ENCODE data around the gene WBP2NL. TPM values are rescaled to one million over a fixed set of nuclear protein-coding genes. Genes with fewer than 3 reads are reported as not detected.

Gene WBP2NL
- total RNA-seq, 1 donor = 0.72 TPM

DNA sequence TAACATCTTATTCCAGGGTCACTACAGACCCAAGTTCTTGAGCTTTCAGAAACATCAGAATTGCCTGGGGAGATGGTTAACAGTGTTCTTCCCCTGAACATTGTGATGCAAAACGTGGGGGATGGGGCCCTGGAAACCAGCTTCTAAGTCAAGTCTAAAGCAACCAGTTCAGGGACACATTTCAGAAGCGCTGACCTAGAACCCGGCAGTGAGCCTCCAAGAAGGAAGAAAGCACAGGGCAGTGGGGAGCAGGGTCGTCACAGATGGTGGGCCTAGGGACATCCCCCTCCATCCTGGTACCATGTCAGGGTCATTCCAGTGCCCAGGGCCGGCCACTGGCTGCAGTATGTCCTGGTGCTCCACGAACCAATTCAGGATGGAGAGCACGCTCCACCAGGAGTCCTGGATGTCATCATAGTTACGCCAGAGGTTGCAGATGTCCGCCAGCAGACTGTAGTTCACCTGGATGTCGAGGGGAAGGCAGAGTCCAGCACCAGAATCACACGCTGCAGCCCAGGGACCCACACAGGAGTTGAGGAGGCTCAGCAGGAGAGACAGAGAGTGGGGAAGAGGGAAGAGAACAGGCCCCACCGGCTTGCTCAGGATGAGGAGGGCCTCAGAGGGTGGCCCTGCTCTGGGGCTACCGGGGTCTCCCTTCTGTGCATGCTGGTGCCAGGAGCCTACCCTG is 67.0 kb downstream of the WBP2NL start:
- TF ChIP-seq, protein P1, sequence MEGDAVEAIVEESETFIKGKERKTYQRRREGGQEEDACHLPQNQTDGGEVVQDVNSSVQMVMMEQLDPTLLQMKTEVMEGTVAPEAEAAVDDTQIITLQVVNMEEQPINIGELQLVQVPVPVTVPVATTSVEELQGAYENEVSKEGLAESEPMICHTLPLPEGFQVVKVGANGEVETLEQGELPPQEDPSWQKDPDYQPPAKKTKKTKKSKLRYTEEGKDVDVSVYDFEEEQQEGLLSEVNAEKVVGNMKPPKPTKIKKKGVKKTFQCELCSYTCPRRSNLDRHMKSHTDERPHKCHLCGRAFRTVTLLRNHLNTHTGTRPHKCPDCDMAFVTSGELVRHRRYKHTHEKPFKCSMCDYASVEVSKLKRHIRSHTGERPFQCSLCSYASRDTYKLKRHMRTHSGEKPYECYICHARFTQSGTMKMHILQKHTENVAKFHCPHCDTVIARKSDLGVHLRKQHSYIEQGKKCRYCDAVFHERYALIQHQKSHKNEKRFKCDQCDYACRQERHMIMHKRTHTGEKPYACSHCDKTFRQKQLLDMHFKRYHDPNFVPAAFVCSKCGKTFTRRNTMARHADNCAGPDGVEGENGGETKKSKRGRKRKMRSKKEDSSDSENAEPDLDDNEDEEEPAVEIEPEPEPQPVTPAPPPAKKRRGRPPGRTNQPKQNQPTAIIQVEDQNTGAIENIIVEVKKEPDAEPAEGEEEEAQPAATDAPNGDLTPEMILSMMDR (IDR thresholded peaks at IDR 0.05; ENCODE audit: extremely low read depth, low read depth, low read length) = no peak
- Histone ChIP-seq H3K4me1 (ENCODE audit: insufficient read depth, low read length) (peaks cover 8% of the 10 kb centered on the region), H3K4me3 (ENCODE audit: insufficient read depth, low read length) (no peak overlapping the region), H3K9me3 (ENCODE audit: low read depth, low read length) (no peaks in the 10 kb centered on the region), H3K27ac (ENCODE audit: low read depth, low read length) (no peak overlapping the region), H3K36me3 (ENCODE audit: insufficient read depth, low read length) (peaks cover 12% of the 10 kb centered on the region), H3K4me2 (ENCODE audit: insufficient read depth, low read length) (no peak overlapping the region), H2AFZ (ENCODE audit: low read length) (no peak overlapping the region), H3K79me2 (ENCODE audit: insufficient read depth, low read length) (peaks cover 2% of the 10 kb centered on the region), H4K20me1 (ENCODE audit: insufficient read depth, low read length) (no peaks in the 10 kb centered on the region), H3K27me3 (ENCODE audit: insufficient read depth, low read length) (no peaks in the 10 kb centered on the region)
- no peak for DNase-seq (ENCODE audit: insufficient read length, low spot score, missing footprints)

DNA sequence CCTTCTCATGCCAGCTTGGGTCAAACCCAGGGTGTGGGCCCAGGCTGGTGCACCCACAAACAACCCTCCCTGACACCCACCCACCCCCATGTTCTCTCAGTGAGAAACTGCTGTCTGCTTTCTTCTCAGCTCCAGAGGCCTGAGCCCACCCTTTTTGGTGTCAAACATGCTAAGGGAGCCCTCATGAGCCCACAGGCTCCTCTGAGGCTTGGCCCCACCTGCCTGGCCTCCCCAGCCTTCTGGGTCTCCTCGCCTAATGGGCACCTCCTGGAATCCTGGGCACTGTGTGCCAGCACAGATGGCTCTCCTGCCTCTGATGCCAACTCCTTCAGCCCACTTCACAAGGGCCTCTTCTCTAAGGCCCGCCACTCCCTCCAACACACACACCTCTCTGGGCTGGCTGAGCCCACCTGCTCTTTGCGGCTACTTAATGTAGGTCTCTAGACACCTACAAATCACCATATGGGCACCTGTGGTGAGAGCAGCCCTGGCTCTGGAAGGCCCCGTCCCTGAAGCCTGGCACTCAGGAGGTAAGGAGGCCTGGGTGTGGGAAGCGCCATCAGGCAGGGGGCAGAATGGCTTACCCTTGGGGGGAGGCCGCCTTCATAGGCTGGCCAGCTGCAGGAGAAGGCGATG is 67.7 kb downstream of the WBP2NL start:
- Histone ChIP-seq H3K4me3 (ENCODE audit: insufficient read depth, low read length) (no peak overlapping the region), H3K27me3 (ENCODE audit: insufficient read depth, low read length) (no peaks in the 10 kb centered on the region), H2AFZ (ENCODE audit: low read length) (no peak overlapping the region), H3K27ac (ENCODE audit: low read depth, low read length) (no peak overlapping the region), H3K36me3 (ENCODE audit: insufficient read depth, low read length) (peaks cover 9% of the 10 kb centered on the region), H4K20me1 (ENCODE audit: insufficient read depth, low read length) (no peaks in the 10 kb centered on the region), H3K4me1 (ENCODE audit: insufficient read depth, low read length) (peaks cover 12% of the 10 kb centered on the region), H3K9me3 (ENCODE audit: low read depth, low read length) (no peaks in the 10 kb centered on the region), H3K79me2 (ENCODE audit: insufficient read depth, low read length) (peaks cover 2% of the 10 kb centered on the region), H3K4me2 (ENCODE audit: insufficient read depth, low read length) (no peak overlapping the region)
- TF ChIP-seq, protein P1 (IDR thresholded peaks at IDR 0.05; ENCODE audit: extremely low read depth, low read depth, low read length) = no peak
- no peak for DNase-seq (ENCODE audit: insufficient read length, low spot score, missing footprints)

DNA sequence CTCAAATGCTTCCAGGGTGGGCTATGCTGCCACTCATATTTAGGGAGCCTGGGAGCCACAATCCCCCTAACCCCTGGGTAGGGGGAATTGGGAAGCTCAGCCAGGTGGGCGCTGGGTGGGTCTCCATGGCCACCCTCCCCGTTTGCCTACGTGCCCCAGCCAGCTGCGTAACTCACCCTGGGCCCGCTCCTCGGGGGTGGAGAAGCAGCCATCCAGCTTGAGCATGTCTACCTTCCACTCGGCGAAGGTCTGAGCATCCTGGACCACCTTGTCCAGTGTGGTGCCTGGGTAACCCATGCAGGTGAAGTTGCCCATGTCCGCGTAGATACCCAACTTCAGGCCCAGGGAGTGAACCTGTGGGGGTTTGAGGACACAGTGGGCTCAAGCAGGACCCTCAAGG is 68.3 kb downstream of the WBP2NL start:
- no peak for DNase-seq (ENCODE audit: insufficient read length, low spot score, missing footprints)
- peaks cover 15% of the 10 kb centered on the region for H3K4me1 ChIP-seq (ENCODE audit: insufficient read depth, low read length)
- no peak overlapping the region for H3K4me3 ChIP-seq (ENCODE audit: insufficient read depth, low read length)
- H3K9me3 ChIP-seq (ENCODE audit: low read depth, low read length) = no peaks in the 10 kb centered on the region
- peaks cover 2% of the 10 kb centered on the region for H3K79me2 ChIP-seq (ENCODE audit: insufficient read depth, low read length)
- no peaks in the 10 kb centered on the region for H3K27me3 ChIP-seq (ENCODE audit: insufficient read depth, low read length)
- H2AFZ ChIP-seq (ENCODE audit: low read length) = no peak overlapping the region
- no peak overlapping the region for H3K4me2 ChIP-seq (ENCODE audit: insufficient read depth, low read length)
- TF ChIP-seq, protein P1 (IDR thresholded peaks at IDR 0.05; ENCODE audit: extremely low read depth, low read depth, low read length) = no peak
- no peak overlapping the region for H3K27ac ChIP-seq (ENCODE audit: low read depth, low read length)
- peaks cover 7% of the 10 kb centered on the region for H3K36me3 ChIP-seq (ENCODE audit: insufficient read depth, low read length)
- no peaks in the 10 kb centered on the region for H4K20me1 ChIP-seq (ENCODE audit: insufficient read depth, low read length)

DNA sequence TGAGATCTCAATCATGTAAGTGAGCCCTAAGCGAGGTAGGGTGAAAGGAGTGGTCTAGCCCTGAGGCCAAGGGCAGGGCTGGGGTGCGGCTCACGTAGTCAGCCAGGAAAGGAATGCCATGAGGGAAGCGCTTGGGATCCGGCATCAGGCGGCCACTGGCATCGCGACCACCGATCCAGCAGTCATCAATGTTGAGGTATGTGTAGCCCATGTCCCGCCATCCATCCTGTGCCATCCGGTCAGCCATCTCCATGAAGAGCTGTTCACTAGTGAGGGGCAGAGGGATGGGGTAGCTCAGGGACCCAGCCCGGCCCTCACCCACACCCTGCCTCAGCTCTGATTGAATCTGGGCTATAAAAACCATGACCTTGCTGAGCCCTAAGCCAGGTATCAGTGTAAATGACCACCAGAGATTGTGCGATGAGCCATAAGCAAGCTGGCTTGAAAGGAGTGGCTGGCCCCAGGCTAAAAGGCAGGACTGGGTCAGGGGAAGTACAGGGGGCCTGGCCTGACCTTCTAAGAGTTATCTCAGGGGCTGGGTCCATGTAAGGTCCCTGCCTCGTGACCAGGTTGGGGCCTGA is 69.2 kb downstream of the WBP2NL start:
- TF ChIP-seq, protein P1 (IDR thresholded peaks at IDR 0.05; ENCODE audit: extremely low read depth, low read depth, low read length) = no peak
- H3K27me3 ChIP-seq (ENCODE audit: insufficient read depth, low read length) = no peaks in the 10 kb centered on the region
- peaks cover 15% of the 10 kb centered on the region for H3K4me1 ChIP-seq (ENCODE audit: insufficient read depth, low read length)
- no peak overlapping the region for H3K27ac ChIP-seq (ENCODE audit: low read depth, low read length)
- H3K4me2 ChIP-seq (ENCODE audit: insufficient read depth, low read length) = no peak overlapping the region
- no peak for DNase-seq (ENCODE audit: insufficient read length, low spot score, missing footprints)
- no peaks in the 10 kb centered on the region for H3K9me3 ChIP-seq (ENCODE audit: low read depth, low read length)
- no peaks in the 10 kb centered on the region for H4K20me1 ChIP-seq (ENCODE audit: insufficient read depth, low read length)
- no peak overlapping the region for H2AFZ ChIP-seq (ENCODE audit: low read length)
- no peak overlapping the region for H3K4me3 ChIP-seq (ENCODE audit: insufficient read depth, low read length)
- H3K36me3 ChIP-seq (ENCODE audit: insufficient read depth, low read length) = peaks cover 5% of the 10 kb centered on the region
- H3K79me2 ChIP-seq (ENCODE audit: insufficient read depth, low read length) = peaks cover 2% of the 10 kb centered on the region
